PC-3 (cell line): ENCODE results near the gene ZBTB12. TPM values are rescaled to one million over a fixed set of nuclear protein-coding genes. Genes with fewer than 3 reads are reported as not detected.

Source experiments
- ATAC-seq: fragments of 200-7000 bp; cut with Tn5 transposase; 2 replicates; pipeline ENCODE4 v1.9.1; 2020; ENCODE audit warnings: mild to moderate bottlenecking, moderate library complexity
- BruUV-seq: library from RNA; stranded (reverse); fragments of 400-500 nt; replicated peaks from 2 replicates; lab custom pipeline; 2021; lab: Mats Ljungman, UMichigan
- CTCF ChIA-PET: fragments of 300-600 bp; sonication (Branson Sonifier 250); formaldehyde crosslinking; loops from one replicate; lab custom pipeline; 2022; ENCODE audit warnings: antibody characterized with exemption; lab: Charles Lee
- POLR2A ChIA-PET: fragments of 300-600 bp; sonication (Branson Sonifier 250); formaldehyde crosslinking; loops from one replicate; lab custom pipeline; 2022; ENCODE audit warnings: antibody characterized with exemption; ENCODE audit not compliant: unreplicated experiment; lab: Charles Lee
- DNase-seq: peaks from one replicate; pipeline ENCODE4 v3.0.0-alpha.2; 2015
- H2AFZ ChIP-seq: fragments of 300-600 bp; sonication (generic); 2 replicates; pipeline ENCODE4 v1.6.0; 2016; ENCODE audit warnings: antibody characterized with exemption, low read length
- H3F3A ChIP-seq: fragments of 300-600 bp; sonication (generic); one replicate; pipeline ENCODE4 v1.6.0; 2017; ENCODE audit warnings: antibody characterized with exemption, low read length, control low read depth, mild to moderate bottlenecking; ENCODE audit not compliant: unreplicated experiment
- H3K27ac ChIP-seq: fragments of 300-600 bp; sonication (generic); 2 replicates; pipeline ENCODE4 v1.5.1; 2016; ENCODE audit warnings: mild to moderate bottlenecking, low read length
- H3K27me3 ChIP-seq: fragments of 300-600 bp; sonication (generic); 2 replicates; pipeline ENCODE4 v1.6.1; 2016; ENCODE audit warnings: low read length, mixed read lengths
- H3K36me3 ChIP-seq: fragments of 300-600 bp; sonication (generic); 2 replicates; pipeline ENCODE4 v1.6.1; 2016; ENCODE audit warnings: low read depth, mixed run types, low read length, mixed read lengths
- H3K4me1 ChIP-seq: fragments of 300-600 bp; sonication (generic); 2 replicates; pipeline ENCODE4 v1.5.1; 2016; ENCODE audit warnings: low read length; ENCODE audit not compliant: insufficient read depth
- H3K4me2 ChIP-seq: fragments of 300-600 bp; sonication (generic); 2 replicates; pipeline ENCODE4 v1.6.0; 2016; ENCODE audit warnings: low read length
- H3K4me3 ChIP-seq: fragments of 300-600 bp; sonication (generic); 2 replicates; pipeline ENCODE4 v1.5.1; 2016; ENCODE audit warnings: mild to moderate bottlenecking, low read length, mixed read lengths
- H3K79me2 ChIP-seq: fragments of 300-600 bp; sonication (generic); 2 replicates; pipeline ENCODE4 v1.6.1; 2017; ENCODE audit warnings: low read length, mixed read lengths
- H3K9ac ChIP-seq: fragments of 300-600 bp; sonication (generic); 2 replicates; pipeline ENCODE4 v1.6.0; 2016; ENCODE audit warnings: mild to moderate bottlenecking, low read length
- H3K9me2 ChIP-seq: fragments of 300-600 bp; sonication (generic); replicated peaks from 2 replicates; pipeline ENCODE4 v1.6.1; 2016; ENCODE audit warnings: mixed run types, low read length, mixed read lengths
- H3K9me3 ChIP-seq: fragments of 300-600 bp; sonication (generic); 2 replicates; pipeline ENCODE4 v1.6.1; 2016; ENCODE audit warnings: low read length, mixed read lengths
- H4K20me1 ChIP-seq: fragments of 300-600 bp; sonication (generic); 2 replicates; pipeline ENCODE4 v1.6.1; 2016; ENCODE audit warnings: low read length, mixed read lengths
- CTCF ChIP-seq: fragments of 300-600 bp; sonication (generic); conservative IDR thresholded peaks from 2 replicates; pipeline ENCODE4 v1.5.1; 2017; ENCODE audit warnings: antibody characterized with exemption, low read depth, mild to moderate bottlenecking, low read length
- EZH2 ChIP-seq: fragments of 300-600 bp; sonication (generic); IDR thresholded peaks from one replicate; pipeline ENCODE4 v1.6.1; 2017; ENCODE audit warnings: antibody characterized with exemption, mild to moderate bottlenecking, low read length; ENCODE audit not compliant: unreplicated experiment
- EZH2phosphoT487 ChIP-seq: fragments of 300-600 bp; sonication (generic); IDR thresholded peaks from 2 replicates; pipeline ENCODE4 v1.6.1; 2018; ENCODE audit warnings: mild to moderate bottlenecking, antibody characterized with exemption, low read length, borderline replicate concordance
- intact Hi-C: fragments of 100-400 bp; cut with micrococcal nuclease; formaldehyde crosslinking; loops from 2 replicates; pipeline ENCODE4 v1.9.0; 2023
- total RNA-seq: library from RNA; depleted of rRNA; stranded (reverse); fragments of >200 nt; gene quantifications from 2 replicates; pipeline ENCODE4 v1.2.3, GENCODE V29; 2014; rRNA removed

The ZBTB12 gene
- total RNA-seq, 1 experiment from 2014 or later: 5.4 TPM

DNA sequence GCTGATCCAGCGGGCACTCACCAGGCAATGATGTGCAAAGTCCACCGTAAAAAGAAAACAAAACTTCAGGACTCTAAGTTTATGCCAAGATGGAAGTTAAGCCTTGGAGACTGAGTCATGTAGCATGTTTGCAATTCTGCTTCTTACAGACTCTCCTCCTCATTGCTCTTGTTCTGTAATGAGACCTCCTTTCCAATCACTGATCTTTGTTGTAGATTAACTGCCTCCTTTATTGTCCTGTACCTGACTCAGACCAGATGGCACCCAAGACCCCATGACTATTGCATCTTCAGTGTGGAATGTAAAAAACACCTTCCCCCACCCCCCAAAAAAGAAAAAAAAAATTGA lies 50.4 kb downstream of the ZBTB12 start:
- Histone ChIP-seq H3K4me2 (no peak overlapping the region), H3K9me3 (no peaks in the 10 kb centered on the region), H4K20me1 (no peaks in the 10 kb centered on the region), H3K9ac (no peak overlapping the region), H3K27ac (no peak overlapping the region), H3K79me2 (no peaks in the 10 kb centered on the region), H2AFZ (no peak overlapping the region), H3K4me1 (no peaks in the 10 kb centered on the region), H3K36me3 (no peaks in the 10 kb centered on the region), H3F3A (no peaks in the 10 kb centered on the region), H3K4me3 (no peak overlapping the region), H3K9me2 (no peaks in the 10 kb centered on the region), H3K27me3 (no peaks in the 10 kb centered on the region)
- TF ChIP-seq EZH2phosphoT487: no peak
- no peak for TF ChIP-seq EZH2
- TF ChIP-seq CTCF: no peak
- intact Hi-C loops: no loop called here
- ChIA-PET CTCF (no interaction called here), POLR2A (interaction anchor here (0.5 kb wide), 1 partner anchor 10 kb away, joined by 3 read pairs; no protein-coding TSS in a partner anchor)
- BruUV-seq: no TSS peak
- ATAC-seq: no peak
- no peak for DNase-seq

- CTCF ChIA-PET: no interaction called here
Observed at GRCh38 chr6:31850765-31851484, 51.0 kb downstream of the ZBTB12 start.

More at GRCh38 chr6:31850765-31851484, 51.0 kb downstream of the ZBTB12 start:
- Histone ChIP-seq H4K20me1 (no peaks in the 10 kb centered on the region), H3K4me3 (no peak overlapping the region), H3K9me2 (no peaks in the 10 kb centered on the region), H3K9ac (no peak overlapping the region), H3K79me2 (no peaks in the 10 kb centered on the region), H3F3A (no peaks in the 10 kb centered on the region), H3K4me1 (no peaks in the 10 kb centered on the region), H3K4me2 (no peak overlapping the region), H3K36me3 (no peaks in the 10 kb centered on the region), H2AFZ (no peak overlapping the region), H3K27me3 (no peaks in the 10 kb centered on the region), H3K9me3 (no peaks in the 10 kb centered on the region), H3K27ac (no peak overlapping the region)
- DNase-seq (no peak), ATAC-seq (no peak)
- TF ChIP-seq CTCF (no peak), EZH2 (no peak), EZH2phosphoT487 (no peak)
- BruUV-seq: no TSS peak
- intact Hi-C loops: no loop called here
- POLR2A ChIA-PET: interaction anchor here (0.5 kb wide), 1 partner anchor 9 kb away, joined by 3 read pairs; no protein-coding TSS in a partner anchor

Other genes with a start within 250 kb of the ZBTB12 start
- gene BAG6, start 249.4 kb downstream of the ZBTB12 start, total RNA-seq: 320 and 365 TPM in 2 replicates
- 1.6 and 2.2 TPM in 2 replicates for gene APOM, start 246.2 kb downstream of the ZBTB12 start, total RNA-seq
- gene C6orf47, start 241.3 kb downstream of the ZBTB12 start, total RNA-seq: 26.3 and 33.2 TPM in 2 replicates
- 11.8 and 14.9 TPM in 2 replicates for gene GPANK1, start 237.1 kb downstream of the ZBTB12 start, total RNA-seq
- gene CSNK2B, start 236.0 kb downstream of the ZBTB12 start, total RNA-seq: 227 and 267 TPM in 2 replicates
- 5.0 and 5.3 TPM in 2 replicates for gene LY6G5B, start 232.1 kb downstream of the ZBTB12 start, total RNA-seq
- gene LY6G5C, start 221.0 kb downstream of the ZBTB12 start, total RNA-seq: 1.6 and 1.8 TPM in 2 replicates
- 52.0 and 54.0 TPM in 2 replicates for gene ABHD16A, start 198.8 kb downstream of the ZBTB12 start, total RNA-seq
- gene LY6G6F, start 195.2 kb downstream of the ZBTB12 start, total RNA-seq: not detected in 2 replicates
- not detected in 2 replicates for gene LY6G6D, start 186.7 kb downstream of the ZBTB12 start, total RNA-seq
- 0.22 TPM in 1 of 2 replicates, not detected in the other for gene LY6G6C, start 180.3 kb downstream of the ZBTB12 start, total RNA-seq
- not detected in 2 replicates for gene MPIG6B, start 178.7 kb downstream of the ZBTB12 start, total RNA-seq
- 65.5 and 71.6 TPM in 2 replicates for gene DDAH2, start 172.8 kb downstream of the ZBTB12 start, total RNA-seq
- gene CLIC1, start 165.6 kb downstream of the ZBTB12 start, total RNA-seq: 708 and 743 TPM in 2 replicates
- 22.7 and 23.0 TPM in 2 replicates for gene MSH5, start 162.1 kb downstream of the ZBTB12 start, total RNA-seq
- gene SAPCD1, start 139.4 kb downstream of the ZBTB12 start, total RNA-seq: 4.2 and 6.0 TPM in 2 replicates
- 0.98 and 1.9 TPM in 2 replicates for gene VWA7, start 124.8 kb downstream of the ZBTB12 start, total RNA-seq
- 89.8 and 130 TPM in 2 replicates for gene VARS1, start 106.3 kb downstream of the ZBTB12 start, total RNA-seq
- 93.7 and 143 TPM in 2 replicates for gene LSM2, start 95.1 kb downstream of the ZBTB12 start, total RNA-seq
- gene HSPA1L, start 86.8 kb downstream of the ZBTB12 start, total RNA-seq: 0.26 and 0.69 TPM in 2 replicates
- 269 and 324 TPM in 2 replicates for gene HSPA1A, start 86.5 kb downstream of the ZBTB12 start, total RNA-seq
- gene HSPA1B, start 74.3 kb downstream of the ZBTB12 start, total RNA-seq: 265 and 331 TPM in 2 replicates
- 31.7 and 33.1 TPM in 2 replicates for gene NEU1, start 39.3 kb downstream of the ZBTB12 start, total RNA-seq
- 3.5 and 4.9 TPM in 2 replicates for gene SLC44A4, start 23.1 kb downstream of the ZBTB12 start, total RNA-seq
- 74.5 and 80.8 TPM in 2 replicates for gene EHMT2, start 4.4 kb downstream of the ZBTB12 start, total RNA-seq
- 1.1 TPM in 1 of 2 replicates, not detected in the other for gene C2, start 25.6 kb upstream of the ZBTB12 start, total RNA-seq
- gene CFB, start 44.0 kb upstream of the ZBTB12 start, total RNA-seq: 0.86 TPM in 1 of 2 replicates, not detected in the other
- gene NELFE, start 56.9 kb upstream of the ZBTB12 start, total RNA-seq: 132 and 142 TPM in 2 replicates
- 81.9 and 95.0 TPM in 2 replicates for gene SKIC2, start 57.1 kb upstream of the ZBTB12 start, total RNA-seq
- 27.1 and 32.4 TPM in 2 replicates for gene DXO, start 70.1 kb upstream of the ZBTB12 start, total RNA-seq
- gene C4A, start 80.0 kb upstream of the ZBTB12 start, total RNA-seq: 2.2 and 3.6 TPM in 2 replicates
- gene C4B, start 112.7 kb upstream of the ZBTB12 start, total RNA-seq: 0.52 and 2.6 TPM in 2 replicates
- gene CYP21A2, start 136.3 kb upstream of the ZBTB12 start, total RNA-seq: not detected in 2 replicates
- 2.9 and 3.3 TPM in 2 replicates for gene TNXB, start 207.3 kb upstream of the ZBTB12 start, total RNA-seq
- 33.4 and 35.7 TPM in 2 replicates for gene ATF6B, start 226.2 kb upstream of the ZBTB12 start, total RNA-seq
- 12.6 and 16.4 TPM in 2 replicates for gene FKBPL, start 228.2 kb upstream of the ZBTB12 start, total RNA-seq
- 1.5 TPM in 1 of 2 replicates, not detected in the other for gene PRRT1, start 249.9 kb upstream of the ZBTB12 start, total RNA-seq